NCI-H2107 (cell line): Measurements from ENCODE around the gene SCCPDH.
"Not testable (repeated sequence)": the region's sequence is repeated elsewhere in the genome, so short reads cannot be mapped to it uniquely, and the experiment has no call there.

Experiments used
- DNase-seq: peaks from one replicate; lab custom pipeline; 2025; lab: John Stamatoyannopoulos, UW

The SCCPDH gene

GRCh38 chr1:246724016-246724730 lies at the start of gene SCCPDH:
TSS of gene SCCPDH (plus strand) at chr1:246724409. CDS start at chr1:246724423, 14 bp downstream.
- DNase-seq: peak; percentile 68

GRCh38 chr1:246677842-246678241 lies 46.4 kb upstream of the SCCPDH start:
- no peak for DNase-seq

GRCh38 chr1:246678816-246679793 lies 45.1 kb upstream of the SCCPDH start:
- no peak for DNase-seq

- no peak for DNase-seq
Observed at GRCh38 chr1:246679794-246680177, 44.4 kb upstream of the SCCPDH start.

GRCh38 chr1:246680190-246680589 lies 44.0 kb upstream of the SCCPDH start:
- no peak for DNase-seq

GRCh38 chr1:246680696-246681130 lies 43.5 kb upstream of the SCCPDH start:
- no peak for DNase-seq

GRCh38 chr1:246681900-246682895 lies 42.0 kb upstream of the SCCPDH start:
- DNase-seq: peak; percentile 67

- no peak for DNase-seq
Observed at GRCh38 chr1:246683521-246683920, 40.7 kb upstream of the SCCPDH start.

- no peak for DNase-seq
Observed at GRCh38 chr1:246687002-246687401, 37.2 kb upstream of the SCCPDH start.

GRCh38 chr1:246689409-246690008 lies 34.7 kb upstream of the SCCPDH start:
- DNase-seq: peak; percentile 90

GRCh38 chr1:246690100-246690499 lies 34.1 kb upstream of the SCCPDH start:
- DNase-seq: peak; percentile 24

- no peak for DNase-seq
Observed at GRCh38 chr1:246691622-246692495, 32.4 kb upstream of the SCCPDH start.

GRCh38 chr1:246694213-246694895 lies 29.9 kb upstream of the SCCPDH start:
- not testable (repeated sequence) for DNase-seq

- no peak for DNase-seq
Observed at GRCh38 chr1:246695136-246695535, 29.1 kb upstream of the SCCPDH start.

GRCh38 chr1:246695666-246696065 lies 28.5 kb upstream of the SCCPDH start:
- no peak for DNase-seq

GRCh38 chr1:246698466-246699094 lies 25.6 kb upstream of the SCCPDH start:
- no peak for DNase-seq

GRCh38 chr1:246699095-246699735 lies 25.0 kb upstream of the SCCPDH start:
- DNase-seq: peak; percentile 93

GRCh38 chr1:246703581-246703980 lies 20.6 kb upstream of the SCCPDH start:
- no peak for DNase-seq

GRCh38 chr1:246705368-246705767 lies 18.8 kb upstream of the SCCPDH start:
- no peak for DNase-seq
